AG04449 (cell line): ENCODE results near the gene MS4A14.

ENCODE experiments used
- CTCF ChIA-PET: fragments of 350-600 bp; formaldehyde crosslinking; extraction: SDS; loops from one replicate; lab custom pipeline; 2021; ENCODE audit warnings: antibody characterized with exemption; lab: Yijun Ruan, JAX
- POLR2A ChIA-PET: fragments of 400-600, 350-600 bp; formaldehyde crosslinking; extraction: SDS; loops from one replicate; lab custom pipeline; 2020; ENCODE audit warnings: antibody characterized with exemption, inconsistent platforms; lab: Yijun Ruan, JAX
- DNase-seq: peaks from one replicate; pipeline ENCODE4 v3.0.0-alpha.2; 2010; ENCODE audit warnings: low read depth, low spot score
- H3K4me3 ChIP-seq: 2 replicates; pipeline ENCODE4 v1.5.1; 2011; ENCODE audit warnings: low read depth, mild to moderate bottlenecking, control low read depth, low read length
- TF ChIP-seq, protein P1 (sequence below): IDR thresholded peaks from one replicate; pipeline ENCODE4 v1.5.1; 2011; ENCODE audit warnings: mild to moderate bottlenecking, moderate library complexity, low read length, control low read depth, inconsistent platforms; ENCODE audit not compliant: insufficient read depth; ENCODE audit errors: missing control alignments

Gene MS4A14

DNA sequence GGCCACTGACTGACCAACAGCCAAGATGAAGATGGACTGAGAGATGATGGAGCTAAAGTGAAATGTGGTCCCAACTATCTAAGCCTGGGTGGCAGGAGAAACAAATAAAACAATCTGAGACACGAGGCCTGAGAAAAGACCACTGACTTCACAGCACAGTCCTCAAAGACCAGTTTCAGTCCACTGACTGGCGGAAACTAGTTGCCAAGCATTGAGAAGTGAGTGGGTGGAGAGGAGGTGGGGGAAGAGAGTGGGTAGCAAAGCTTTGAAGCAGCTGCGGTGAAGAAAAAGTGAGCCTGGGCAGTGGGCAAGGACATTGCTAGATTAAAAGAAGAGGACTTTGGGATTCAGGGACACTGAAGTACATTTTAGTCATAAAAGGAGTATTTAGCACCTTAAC is 61.3 kb downstream of the MS4A14 start:
- TF ChIP-seq, protein P1, sequence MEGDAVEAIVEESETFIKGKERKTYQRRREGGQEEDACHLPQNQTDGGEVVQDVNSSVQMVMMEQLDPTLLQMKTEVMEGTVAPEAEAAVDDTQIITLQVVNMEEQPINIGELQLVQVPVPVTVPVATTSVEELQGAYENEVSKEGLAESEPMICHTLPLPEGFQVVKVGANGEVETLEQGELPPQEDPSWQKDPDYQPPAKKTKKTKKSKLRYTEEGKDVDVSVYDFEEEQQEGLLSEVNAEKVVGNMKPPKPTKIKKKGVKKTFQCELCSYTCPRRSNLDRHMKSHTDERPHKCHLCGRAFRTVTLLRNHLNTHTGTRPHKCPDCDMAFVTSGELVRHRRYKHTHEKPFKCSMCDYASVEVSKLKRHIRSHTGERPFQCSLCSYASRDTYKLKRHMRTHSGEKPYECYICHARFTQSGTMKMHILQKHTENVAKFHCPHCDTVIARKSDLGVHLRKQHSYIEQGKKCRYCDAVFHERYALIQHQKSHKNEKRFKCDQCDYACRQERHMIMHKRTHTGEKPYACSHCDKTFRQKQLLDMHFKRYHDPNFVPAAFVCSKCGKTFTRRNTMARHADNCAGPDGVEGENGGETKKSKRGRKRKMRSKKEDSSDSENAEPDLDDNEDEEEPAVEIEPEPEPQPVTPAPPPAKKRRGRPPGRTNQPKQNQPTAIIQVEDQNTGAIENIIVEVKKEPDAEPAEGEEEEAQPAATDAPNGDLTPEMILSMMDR, result no peak
- POLR2A ChIA-PET, result no interaction called here
- H3K4me3 ChIP-seq, result no peak overlapping the region
- CTCF ChIA-PET, result no interaction called here
- no peak for DNase-seq

DNA sequence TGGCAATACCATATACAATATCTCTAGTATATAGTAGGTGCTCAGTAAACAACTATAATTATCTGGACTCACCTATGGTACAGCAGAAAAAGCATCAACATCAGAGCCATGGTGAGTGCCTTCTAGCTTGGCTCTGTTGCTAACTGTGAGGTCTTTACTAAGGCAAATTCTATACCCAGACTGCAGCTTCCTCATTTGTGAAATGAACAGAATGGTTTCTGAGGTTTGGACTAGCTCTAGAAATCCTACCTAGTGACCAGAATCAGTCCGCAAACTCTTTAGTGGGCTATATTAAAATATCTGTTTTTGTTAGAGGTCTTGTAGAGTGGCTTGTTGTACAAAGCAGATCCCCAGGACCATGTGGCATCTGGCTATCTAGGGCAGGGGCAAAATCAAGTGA is 63.1 kb downstream of the MS4A14 start:
- no peak for DNase-seq
- ChIA-PET CTCF (no interaction called here), POLR2A (no interaction called here)
- no peak overlapping the region for H3K4me3 ChIP-seq
- TF ChIP-seq, protein P1, result no peak
